ENCODE measurements around the gene CACNG8.

- TF ChIP-seq, protein P1, sequence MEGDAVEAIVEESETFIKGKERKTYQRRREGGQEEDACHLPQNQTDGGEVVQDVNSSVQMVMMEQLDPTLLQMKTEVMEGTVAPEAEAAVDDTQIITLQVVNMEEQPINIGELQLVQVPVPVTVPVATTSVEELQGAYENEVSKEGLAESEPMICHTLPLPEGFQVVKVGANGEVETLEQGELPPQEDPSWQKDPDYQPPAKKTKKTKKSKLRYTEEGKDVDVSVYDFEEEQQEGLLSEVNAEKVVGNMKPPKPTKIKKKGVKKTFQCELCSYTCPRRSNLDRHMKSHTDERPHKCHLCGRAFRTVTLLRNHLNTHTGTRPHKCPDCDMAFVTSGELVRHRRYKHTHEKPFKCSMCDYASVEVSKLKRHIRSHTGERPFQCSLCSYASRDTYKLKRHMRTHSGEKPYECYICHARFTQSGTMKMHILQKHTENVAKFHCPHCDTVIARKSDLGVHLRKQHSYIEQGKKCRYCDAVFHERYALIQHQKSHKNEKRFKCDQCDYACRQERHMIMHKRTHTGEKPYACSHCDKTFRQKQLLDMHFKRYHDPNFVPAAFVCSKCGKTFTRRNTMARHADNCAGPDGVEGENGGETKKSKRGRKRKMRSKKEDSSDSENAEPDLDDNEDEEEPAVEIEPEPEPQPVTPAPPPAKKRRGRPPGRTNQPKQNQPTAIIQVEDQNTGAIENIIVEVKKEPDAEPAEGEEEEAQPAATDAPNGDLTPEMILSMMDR (IDR thresholded peaks at IDR 0.05) = no peak
- no peak for TF ChIP-seq JUND (IDR thresholded peaks at IDR 0.05)
- no peak for TF ChIP-seq ELF1 (IDR thresholded peaks at IDR 0.05)
- TF ChIP-seq, protein P2, sequence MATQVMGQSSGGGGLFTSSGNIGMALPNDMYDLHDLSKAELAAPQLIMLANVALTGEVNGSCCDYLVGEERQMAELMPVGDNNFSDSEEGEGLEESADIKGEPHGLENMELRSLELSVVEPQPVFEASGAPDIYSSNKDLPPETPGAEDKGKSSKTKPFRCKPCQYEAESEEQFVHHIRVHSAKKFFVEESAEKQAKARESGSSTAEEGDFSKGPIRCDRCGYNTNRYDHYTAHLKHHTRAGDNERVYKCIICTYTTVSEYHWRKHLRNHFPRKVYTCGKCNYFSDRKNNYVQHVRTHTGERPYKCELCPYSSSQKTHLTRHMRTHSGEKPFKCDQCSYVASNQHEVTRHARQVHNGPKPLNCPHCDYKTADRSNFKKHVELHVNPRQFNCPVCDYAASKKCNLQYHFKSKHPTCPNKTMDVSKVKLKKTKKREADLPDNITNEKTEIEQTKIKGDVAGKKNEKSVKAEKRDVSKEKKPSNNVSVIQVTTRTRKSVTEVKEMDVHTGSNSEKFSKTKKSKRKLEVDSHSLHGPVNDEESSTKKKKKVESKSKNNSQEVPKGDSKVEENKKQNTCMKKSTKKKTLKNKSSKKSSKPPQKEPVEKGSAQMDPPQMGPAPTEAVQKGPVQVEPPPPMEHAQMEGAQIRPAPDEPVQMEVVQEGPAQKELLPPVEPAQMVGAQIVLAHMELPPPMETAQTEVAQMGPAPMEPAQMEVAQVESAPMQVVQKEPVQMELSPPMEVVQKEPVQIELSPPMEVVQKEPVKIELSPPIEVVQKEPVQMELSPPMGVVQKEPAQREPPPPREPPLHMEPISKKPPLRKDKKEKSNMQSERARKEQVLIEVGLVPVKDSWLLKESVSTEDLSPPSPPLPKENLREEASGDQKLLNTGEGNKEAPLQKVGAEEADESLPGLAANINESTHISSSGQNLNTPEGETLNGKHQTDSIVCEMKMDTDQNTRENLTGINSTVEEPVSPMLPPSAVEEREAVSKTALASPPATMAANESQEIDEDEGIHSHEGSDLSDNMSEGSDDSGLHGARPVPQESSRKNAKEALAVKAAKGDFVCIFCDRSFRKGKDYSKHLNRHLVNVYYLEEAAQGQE (IDR thresholded peaks at IDR 0.05; ENCODE audit: low read depth, low read length) = no peak
- TF ChIP-seq SMC3 (IDR thresholded peaks at IDR 0.05; ENCODE audit: low read depth, low read length) = no peak
- no peak for TF ChIP-seq YY1 (IDR thresholded peaks at IDR 0.05; ENCODE audit: low read depth)
- no peak for TF ChIP-seq RAD21 (IDR thresholded peaks at IDR 0.05; ENCODE audit: low read length)
- no peak for TF ChIP-seq TAF1 (IDR thresholded peaks at IDR 0.05; ENCODE audit: borderline replicate concordance, low read depth, low read length)
- TF ChIP-seq MXI1 (IDR thresholded peaks at IDR 0.05; ENCODE audit: low read depth, low read length) = no peak
- TF ChIP-seq TCF12 (IDR thresholded peaks at IDR 0.05) = no peak
- TF ChIP-seq EZH2phosphoT487 (IDR thresholded peaks at IDR 0.05; ENCODE audit: borderline replicate concordance, low read depth) = no peak
- TF ChIP-seq, protein P3, sequence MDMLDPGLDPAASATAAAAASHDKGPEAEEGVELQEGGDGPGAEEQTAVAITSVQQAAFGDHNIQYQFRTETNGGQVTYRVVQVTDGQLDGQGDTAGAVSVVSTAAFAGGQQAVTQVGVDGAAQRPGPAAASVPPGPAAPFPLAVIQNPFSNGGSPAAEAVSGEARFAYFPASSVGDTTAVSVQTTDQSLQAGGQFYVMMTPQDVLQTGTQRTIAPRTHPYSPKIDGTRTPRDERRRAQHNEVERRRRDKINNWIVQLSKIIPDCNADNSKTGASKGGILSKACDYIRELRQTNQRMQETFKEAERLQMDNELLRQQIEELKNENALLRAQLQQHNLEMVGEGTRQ (IDR thresholded peaks at IDR 0.05; ENCODE audit: borderline replicate concordance, low read depth, low read length) = no peak
Measured at GRCh38 chr19:53994811-53995210, 32.1 kb downstream of the CACNG8 start.

All from SK-N-SH (cell line).